Esophagus muscularis mucosa (tissue), 3 donors: ENCODE results near the gene NDUFAF2.

ENCODE experiments used
- CTCF ChIP-seq, 3 experiments: fragments of 200-600 bp in 2 of 3; fragments of 450-650 bp in 1 of 3; sonication (generic) in 2 of 3; IDR thresholded peaks; one replicate each; pipeline ENCODE4 v1.5.1; 2017 to 2019; ENCODE audit warnings: antibody characterized with exemption in 3 of 3, mild to moderate bottlenecking in 2 of 3, moderate library complexity in 1 of 3
- POLR2A ChIP-seq: fragments of 450-650 bp; IDR thresholded peaks from one replicate; pipeline ENCODE4 v1.6.1; 2017; ENCODE audit warnings: antibody characterized with exemption, moderate library complexity, mild to moderate bottlenecking, low read depth

DNA sequence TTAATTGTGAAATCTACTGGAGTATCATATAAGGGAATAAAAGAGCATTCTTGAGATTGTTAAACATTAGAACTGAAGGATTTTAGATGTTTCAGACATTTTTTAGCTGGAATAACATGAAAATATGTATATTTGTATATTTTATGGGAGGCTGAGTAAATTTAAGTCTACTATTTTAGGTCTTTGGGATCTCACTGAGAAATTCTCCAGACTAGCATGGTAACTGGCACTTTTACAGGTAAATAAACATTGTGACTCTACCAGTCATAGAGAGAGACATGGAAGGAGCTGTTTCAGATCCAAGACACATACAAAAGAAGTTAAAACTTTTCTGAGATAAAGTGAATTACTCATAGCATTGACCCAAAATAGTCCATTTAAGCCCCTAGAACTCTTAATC is 59.4 kb downstream of the NDUFAF2 start:
- no peak for TF ChIP-seq CTCF (IDR thresholded peaks at IDR 0.05)
- TF ChIP-seq POLR2A = no peak
